ENCODE measurements around the gene KLF9. TPM values are rescaled to one million over a fixed set of nuclear protein-coding genes. Genes with fewer than 3 reads are reported as not detected.
A peak's percentile ranks its signal among the peaks of the same experiment; 100 is the strongest.

Gene KLF9
- total RNA-seq, 1 donor from 2014 or later = 6.3 TPM

GRCh38 chr9:70413464-70413798, 1.0 kb downstream of the KLF9 start:
- CTCF ChIA-PET = interaction anchor here (2.2 kb wide), 1 partner anchor 71 kb away, joined by 8 read pairs; no protein-coding TSS in a partner anchor
- peaks cover 50% of the 10 kb centered on the region for H3K4me1 Mint-ChIP-seq
- no peaks in the 10 kb centered on the region for H3K9me3 Mint-ChIP-seq
- TF ChIP-seq CTCF (IDR thresholded peaks at IDR 0.05) = no peak
- intact Hi-C loops (cut with micrococcal nuclease) = loop anchor here (2.0 to 10.0 kb wide), 5 partner anchors 149 to 1769 kb away; partner anchors contain the start of gene CEMIP2
- peak overlapping the region; percentile 100 for H3K27ac Mint-ChIP-seq
- POLR2A ChIA-PET = interaction anchor here (0.8 to 4.5 kb wide), 6 partner anchors 7 to 189 kb away, joined by 3 to 37 read pairs (median 8); partner anchors contain the start of gene SMC5
- peaks cover 9% of the 10 kb centered on the region for H3K36me3 Mint-ChIP-seq (ENCODE audit: low read depth)
- no peaks in the 10 kb centered on the region for H3K27me3 Mint-ChIP-seq
- no peak for DNase-seq
- peak; percentile 33 for ATAC-seq (ENCODE audit: low read depth)
- H3K4me3 Mint-ChIP-seq = peak overlapping the region; percentile 97

GRCh38 chr9:70412832-70413463, 1.5 kb downstream of the KLF9 start:
- H3K4me1 Mint-ChIP-seq = peaks cover 50% of the 10 kb centered on the region
- H3K36me3 Mint-ChIP-seq (ENCODE audit: low read depth) = peaks cover 9% of the 10 kb centered on the region
- TF ChIP-seq CTCF (IDR thresholded peaks at IDR 0.05) = no peak
- peak overlapping the region; percentile 92 for H3K27ac Mint-ChIP-seq
- ATAC-seq (ENCODE audit: low read depth) (no peak), DNase-seq (no peak)
- CTCF ChIA-PET = interaction anchor here (0.6 kb wide), 1 partner anchor 189 kb away, joined by 3 read pairs; no protein-coding TSS in a partner anchor
- POLR2A ChIA-PET = interaction anchor here (0.7 to 4.5 kb wide), 5 partner anchors 7 to 1381 kb away, joined by 3 to 37 read pairs (median 6); no protein-coding TSS in a partner anchor
- H3K4me3 Mint-ChIP-seq = peak overlapping the region; percentile 93
- H3K9me3 Mint-ChIP-seq = no peaks in the 10 kb centered on the region
- intact Hi-C loops (cut with micrococcal nuclease) = loop anchor here (1.0 to 10.0 kb wide), 7 partner anchors 7 to 1768 kb away; partner anchors contain the start of gene CEMIP2
- H3K27me3 Mint-ChIP-seq = no peaks in the 10 kb centered on the region

GRCh38 chr9:70411930-70412831, 2.3 kb downstream of the KLF9 start:
- POLR2A ChIA-PET = interaction anchor here (0.6 to 4.5 kb wide), 7 partner anchors 8 to 1382 kb away, joined by 3 to 37 read pairs (median 5); no protein-coding TSS in a partner anchor
- Mint-ChIP-seq H3K4me1 (peaks cover 57% of the 10 kb centered on the region), H3K9me3 (no peaks in the 10 kb centered on the region), H3K36me3 (ENCODE audit: low read depth) (peaks cover 9% of the 10 kb centered on the region), H3K27me3 (no peaks in the 10 kb centered on the region), H3K27ac (peak overlapping the region; percentile 92), H3K4me3 (peak overlapping the region; percentile 93)
- TF ChIP-seq CTCF (IDR thresholded peaks at IDR 0.05) = no peak
- intact Hi-C loops (cut with micrococcal nuclease) = loop anchor here (1.0 to 10.0 kb wide), 8 partner anchors 8 to 1767 kb away; partner anchors contain the start of gene CEMIP2
- peak; percentile 46 for DNase-seq
- CTCF ChIA-PET = interaction anchor here (0.6 kb wide), 1 partner anchor 190 kb away, joined by 3 read pairs; no protein-coding TSS in a partner anchor
- peak; percentile 12 for ATAC-seq (ENCODE audit: low read depth)

GRCh38 chr9:70411121-70411929, 3.1 kb downstream of the KLF9 start:
- DNase-seq (no peak), ATAC-seq (ENCODE audit: low read depth) (no peak)
- no peak for TF ChIP-seq CTCF (IDR thresholded peaks at IDR 0.05)
- ChIA-PET POLR2A (interaction anchor here (0.6 to 4.5 kb wide), 4 partner anchors 9 to 151 kb away, joined by 6 to 37 read pairs (median 12); no protein-coding TSS in a partner anchor), CTCF (interaction anchor here (1.0 to 1.4 kb wide), 2 partner anchors 71 to 191 kb away, joined by 3 to 8 read pairs; no protein-coding TSS in a partner anchor)
- intact Hi-C loops (cut with micrococcal nuclease) = loop anchor here (1.0 to 10.0 kb wide), 5 partner anchors 59 to 1767 kb away; partner anchors contain the start of gene CEMIP2
- no peaks in the 10 kb centered on the region for H3K27me3 Mint-ChIP-seq
- no peaks in the 10 kb centered on the region for H3K9me3 Mint-ChIP-seq
- H3K36me3 Mint-ChIP-seq (ENCODE audit: low read depth) = peaks cover 9% of the 10 kb centered on the region
- H3K27ac Mint-ChIP-seq = peak overlapping the region; percentile 92
- peak overlapping the region; percentile 93 for H3K4me3 Mint-ChIP-seq
- H3K4me1 Mint-ChIP-seq = peaks cover 65% of the 10 kb centered on the region

Measured in activated B cell treated with CpG ODN at 0.5 μM for 24 hours (primary cell).